OCI-LY1 (cell line): ENCODE data around the gene SASS6.

Experiments used
- H2AFZ ChIP-seq: fragments of 200-600 bp; sonication (generic), shearing (Covaris generic); 2 replicates; pipeline ENCODE4 v1.6.0; 2014; ENCODE audit warnings: antibody characterized with exemption, mild to moderate bottlenecking, low read length
- H3F3A ChIP-seq: fragments of 200-600 bp; sonication (generic), shearing (Covaris generic); 2 replicates; pipeline ENCODE4 v1.6.0; 2014; ENCODE audit warnings: mild to moderate bottlenecking, antibody characterized with exemption, low read length, moderate library complexity; ENCODE audit not compliant: insufficient read depth
- H3K27ac ChIP-seq: fragments of 200-600 bp; sonication (generic); 2 replicates; pipeline ENCODE4 v1.5.1; 2014; ENCODE audit warnings: low read length, mixed run types, mild to moderate bottlenecking, low read depth; ENCODE audit not compliant: poor library complexity, severe bottlenecking
- H3K27me3 ChIP-seq: fragments of 200-600 bp; sonication (generic); 2 replicates; pipeline ENCODE4 v1.6.0; 2014; ENCODE audit warnings: antibody characterized with exemption, mild to moderate bottlenecking, low read length, moderate library complexity; ENCODE audit not compliant: insufficient read depth
- H3K36me3 ChIP-seq: fragments of 200-600 bp; sonication (generic); 2 replicates; pipeline ENCODE4 v1.6.1; 2014; ENCODE audit warnings: mild to moderate bottlenecking, antibody characterized with exemption, low read length, moderate library complexity, mixed read lengths; ENCODE audit not compliant: insufficient read depth
- H3K4me1 ChIP-seq: fragments of 200-600 bp; sonication (generic); 2 replicates; pipeline ENCODE4 v1.5.1; 2014; ENCODE audit warnings: mild to moderate bottlenecking, low read length, moderate library complexity; ENCODE audit not compliant: insufficient read depth, severe bottlenecking
- H3K4me2 ChIP-seq: fragments of 200-600 bp; sonication (generic), shearing (Covaris generic); 2 replicates; pipeline ENCODE4 v1.6.1; 2014; ENCODE audit warnings: low read length
- H3K4me3 ChIP-seq: fragments of 200-600 bp; sonication (generic); 2 replicates; pipeline ENCODE4 v1.5.1; 2014; ENCODE audit warnings: low read length, low read depth, mild to moderate bottlenecking, mixed read lengths; ENCODE audit not compliant: poor library complexity, severe bottlenecking
- H3K79me2 ChIP-seq: fragments of 200-600 bp; shearing (Covaris generic); 2 replicates; pipeline ENCODE4 v1.6.1; 2016; ENCODE audit warnings: mixed run types, low read length, mixed read lengths; ENCODE audit not compliant: insufficient read depth
- H3K9ac ChIP-seq: fragments of 200-600 bp; sonication (generic), shearing (Covaris generic); 2 replicates; pipeline ENCODE4 v1.6.1; 2014; ENCODE audit warnings: mild to moderate bottlenecking, low read length, mixed read lengths
- H3K9me2 ChIP-seq: fragments of 200-600 bp; sonication (generic), shearing (Covaris generic); 2 replicates; pipeline ENCODE4 v1.6.1; 2014; ENCODE audit warnings: low read depth, mild to moderate bottlenecking, low read length, mixed read lengths
- H3K9me3 ChIP-seq: fragments of 200-600 bp; shearing (Covaris generic); 2 replicates; pipeline ENCODE4 v1.6.1; 2014; ENCODE audit warnings: low read length, mixed read lengths
- H4K20me1 ChIP-seq: fragments of 200-600 bp; sonication (generic), shearing (Covaris generic); 2 replicates; pipeline ENCODE4 v1.6.0; 2016; ENCODE audit warnings: mild to moderate bottlenecking, low read length; ENCODE audit not compliant: insufficient read depth
- EZH2 ChIP-seq: fragments of 200-600 bp; sonication (generic), shearing (Covaris generic); IDR thresholded peaks from 2 replicates; pipeline ENCODE4 v1.8.0; 2017; ENCODE audit warnings: borderline replicate concordance, mixed run types, mild to moderate bottlenecking, antibody characterized with exemption, low read length, moderate library complexity, mixed read lengths
- TF ChIP-seq, protein P1 (sequence below): fragments of 200-600 bp; sonication (generic), shearing (Covaris generic); IDR thresholded peaks from 2 replicates; pipeline ENCODE4 v1.5.1; 2017; ENCODE audit warnings: mild to moderate bottlenecking, antibody characterized with exemption, low read length, moderate library complexity, mixed read lengths

SASS6 gene

DNA sequence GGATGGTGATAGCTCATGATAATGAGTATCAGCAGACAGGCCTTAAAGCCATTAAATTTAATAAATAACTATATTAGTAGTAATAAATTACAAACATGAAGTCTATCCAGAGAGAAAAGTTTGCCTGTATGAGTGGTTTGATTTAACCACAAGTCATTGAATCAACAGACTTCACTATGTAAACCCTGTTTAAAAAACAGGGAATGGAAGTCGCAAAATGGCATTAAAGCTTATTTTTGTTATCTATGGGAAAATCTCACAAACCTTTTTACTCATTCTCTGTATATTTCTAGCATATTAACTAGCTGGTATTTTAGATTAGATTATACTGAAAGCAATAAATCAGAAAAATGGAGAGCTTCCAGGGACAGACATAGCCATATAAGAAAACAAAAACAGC is 45.3 kb downstream of the SASS6 start:
- no peak overlapping the region for H2AFZ ChIP-seq
- H4K20me1 ChIP-seq = no peaks in the 10 kb centered on the region
- no peak overlapping the region for H3K4me2 ChIP-seq
- H3K9me3 ChIP-seq = no peaks in the 10 kb centered on the region
- H3K36me3 ChIP-seq = peaks cover 70% of the 10 kb centered on the region
- peaks cover 3% of the 10 kb centered on the region; the same call in 1 of the 2 replicates for H3F3A ChIP-seq
- H3K27me3 ChIP-seq = no peaks in the 10 kb centered on the region
- no peaks in the 10 kb centered on the region for H3K9me2 ChIP-seq
- H3K27ac ChIP-seq = no peak overlapping the region
- TF ChIP-seq EZH2 = no peak
- TF ChIP-seq, protein P1, sequence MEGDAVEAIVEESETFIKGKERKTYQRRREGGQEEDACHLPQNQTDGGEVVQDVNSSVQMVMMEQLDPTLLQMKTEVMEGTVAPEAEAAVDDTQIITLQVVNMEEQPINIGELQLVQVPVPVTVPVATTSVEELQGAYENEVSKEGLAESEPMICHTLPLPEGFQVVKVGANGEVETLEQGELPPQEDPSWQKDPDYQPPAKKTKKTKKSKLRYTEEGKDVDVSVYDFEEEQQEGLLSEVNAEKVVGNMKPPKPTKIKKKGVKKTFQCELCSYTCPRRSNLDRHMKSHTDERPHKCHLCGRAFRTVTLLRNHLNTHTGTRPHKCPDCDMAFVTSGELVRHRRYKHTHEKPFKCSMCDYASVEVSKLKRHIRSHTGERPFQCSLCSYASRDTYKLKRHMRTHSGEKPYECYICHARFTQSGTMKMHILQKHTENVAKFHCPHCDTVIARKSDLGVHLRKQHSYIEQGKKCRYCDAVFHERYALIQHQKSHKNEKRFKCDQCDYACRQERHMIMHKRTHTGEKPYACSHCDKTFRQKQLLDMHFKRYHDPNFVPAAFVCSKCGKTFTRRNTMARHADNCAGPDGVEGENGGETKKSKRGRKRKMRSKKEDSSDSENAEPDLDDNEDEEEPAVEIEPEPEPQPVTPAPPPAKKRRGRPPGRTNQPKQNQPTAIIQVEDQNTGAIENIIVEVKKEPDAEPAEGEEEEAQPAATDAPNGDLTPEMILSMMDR = no peak
- H3K9ac ChIP-seq = no peak overlapping the region
- no peaks in the 10 kb centered on the region for H3K4me1 ChIP-seq
- no peaks in the 10 kb centered on the region for H3K79me2 ChIP-seq
- no peak overlapping the region for H3K4me3 ChIP-seq

DNA sequence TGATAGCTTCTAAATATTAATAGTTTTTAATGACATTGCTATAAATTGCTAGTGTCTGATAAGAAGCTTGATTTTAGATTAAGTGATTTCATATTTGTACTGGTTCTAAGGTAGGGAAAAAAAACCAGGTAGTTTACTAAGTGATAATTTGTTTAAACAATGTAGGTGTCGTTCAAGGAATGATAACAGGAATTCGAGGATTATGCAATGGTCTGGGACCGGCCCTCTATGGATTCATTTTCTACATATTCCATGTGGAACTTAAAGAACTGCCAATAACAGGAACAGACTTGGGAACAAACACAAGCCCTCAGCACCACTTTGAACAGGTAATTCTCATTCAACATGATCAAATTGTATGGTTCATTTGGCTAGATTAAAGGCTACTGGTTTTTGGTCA is 52.4 kb downstream of the SASS6 start:
- no peaks in the 10 kb centered on the region for H3K9me3 ChIP-seq
- H3K79me2 ChIP-seq = no peaks in the 10 kb centered on the region
- TF ChIP-seq, protein P1 = no peak
- TF ChIP-seq EZH2 = no peak
- H3K4me2 ChIP-seq = no peak overlapping the region
- H3K27ac ChIP-seq = no peak overlapping the region
- H2AFZ ChIP-seq = no peak overlapping the region
- H3K36me3 ChIP-seq = peaks cover 92% of the 10 kb centered on the region
- no peak overlapping the region for H3K9ac ChIP-seq
- no peak overlapping the region for H3K4me3 ChIP-seq
- peaks cover 12% of the 10 kb centered on the region; the same call in 1 of the 2 replicates for H3F3A ChIP-seq
- H4K20me1 ChIP-seq = no peaks in the 10 kb centered on the region
- no peaks in the 10 kb centered on the region for H3K9me2 ChIP-seq
- H3K4me1 ChIP-seq = no peaks in the 10 kb centered on the region
- no peaks in the 10 kb centered on the region for H3K27me3 ChIP-seq

DNA sequence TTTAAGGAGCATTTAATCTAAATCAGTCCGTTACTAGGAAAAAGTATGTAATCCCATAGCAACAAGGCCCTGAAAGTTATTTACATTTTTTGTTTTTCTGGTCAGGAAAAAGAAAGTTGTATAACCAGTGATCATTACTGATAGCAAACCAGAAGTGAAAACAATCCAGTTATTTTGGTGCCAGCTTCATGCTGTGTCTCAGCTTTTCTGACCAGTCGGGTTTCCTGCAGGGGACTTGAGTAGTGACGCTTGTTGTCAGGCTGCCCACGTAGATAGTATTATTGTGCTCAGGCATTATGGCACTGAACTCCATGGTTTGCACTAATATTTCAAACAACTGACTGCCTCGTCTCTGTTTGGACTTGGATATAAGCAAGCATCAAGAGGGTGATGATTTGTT is 55.2 kb downstream of the SASS6 start:
- H3K4me1 ChIP-seq = no peaks in the 10 kb centered on the region
- no peaks in the 10 kb centered on the region for H3K9me3 ChIP-seq
- no peaks in the 10 kb centered on the region for H3K27me3 ChIP-seq
- H3F3A ChIP-seq = peaks cover 10% of the 10 kb centered on the region; the same call in 1 of the 2 replicates
- H4K20me1 ChIP-seq = no peaks in the 10 kb centered on the region
- H2AFZ ChIP-seq = no peak overlapping the region
- no peak overlapping the region for H3K4me2 ChIP-seq
- no peak overlapping the region for H3K27ac ChIP-seq
- H3K79me2 ChIP-seq = no peaks in the 10 kb centered on the region
- TF ChIP-seq, protein P1 = no peak
- TF ChIP-seq EZH2 = no peak
- H3K36me3 ChIP-seq = peaks cover 86% of the 10 kb centered on the region
- no peaks in the 10 kb centered on the region for H3K9me2 ChIP-seq
- no peak overlapping the region for H3K9ac ChIP-seq
- no peak overlapping the region for H3K4me3 ChIP-seq
